Trophoblast cell (in vitro differentiated cells and primary cell): ENCODE results near the gene RC3H2.
"Not testable (repeated sequence)": the region's sequence is repeated elsewhere in the genome, so short reads cannot be mapped to it uniquely, and the experiment has no call there.

ENCODE experiments used
- DNase-seq, 2 donors: peaks; one replicate each; pipeline ENCODE4 v3.0.0-alpha.2; 2016
- H2AFZ ChIP-seq: 2 replicates; pipeline ENCODE4 v1.6.1; 2013; ENCODE audit warnings: low read length, moderate library complexity, mild to moderate bottlenecking; ENCODE audit not compliant: insufficient read depth, poor library complexity
- H2AK5ac ChIP-seq: 2 replicates; pipeline ENCODE4 v1.6.1; 2013; ENCODE audit warnings: mild to moderate bottlenecking, low read length
- H2BK120ac ChIP-seq: 2 replicates; pipeline ENCODE4 v1.6.1; 2013; ENCODE audit warnings: low read length, mild to moderate bottlenecking, moderate library complexity; ENCODE audit not compliant: insufficient read depth, poor library complexity
- H2BK12ac ChIP-seq: 2 replicates; pipeline ENCODE4 v1.6.1; 2013; ENCODE audit warnings: mild to moderate bottlenecking, low read length, moderate library complexity
- H2BK5ac ChIP-seq: 2 replicates; pipeline ENCODE4 v1.6.1; 2013; ENCODE audit warnings: low read length, low read depth, moderate library complexity, mild to moderate bottlenecking; ENCODE audit not compliant: poor library complexity
- H3K14ac ChIP-seq: 2 replicates; pipeline ENCODE4 v1.6.1; 2013; ENCODE audit warnings: mild to moderate bottlenecking, low read length
- H3K18ac ChIP-seq: 2 replicates; pipeline ENCODE4 v1.6.1; 2013; ENCODE audit warnings: mild to moderate bottlenecking, low read length
- H3K23ac ChIP-seq: 2 replicates; pipeline ENCODE4 v1.6.1; 2013; ENCODE audit warnings: low read length
- H3K27ac ChIP-seq: 2 replicates; pipeline ENCODE4 v1.5.1; 2013; ENCODE audit warnings: low read depth, mild to moderate bottlenecking, inconsistent platforms, low read length, moderate library complexity
- H3K27me3 ChIP-seq: 2 replicates; pipeline ENCODE4 v1.6.1; 2013; ENCODE audit warnings: inconsistent platforms, mild to moderate bottlenecking, low read length, moderate library complexity; ENCODE audit not compliant: insufficient read depth
- H3K36me3 ChIP-seq, 2 experiments: 1 replicate in 1 of 2; 2 replicates in 1 of 2; pipeline ENCODE4 v1.6.1; 2013; ENCODE audit warnings: low read length in 2 of 2, mild to moderate bottlenecking in 2 of 2, moderate library complexity in 1 of 2; ENCODE audit not compliant: insufficient read depth in 2 of 2, control insufficient read depth in 1 of 2
- H3K4ac ChIP-seq: 2 replicates; pipeline ENCODE4 v1.6.1; 2013; ENCODE audit warnings: low read depth, mild to moderate bottlenecking, low read length, moderate library complexity
- H3K4me1 ChIP-seq, 2 experiments: 1 replicate in 1 of 2; 2 replicates in 1 of 2; pipeline ENCODE4 v1.6.1; 2013; ENCODE audit warnings: low read length in 2 of 2, mild to moderate bottlenecking in 2 of 2, moderate library complexity in 1 of 2; ENCODE audit not compliant: insufficient read depth in 2 of 2, control insufficient read depth in 1 of 2
- H3K4me2 ChIP-seq: 2 replicates; pipeline ENCODE4 v1.6.1; 2013; ENCODE audit warnings: inconsistent platforms, mild to moderate bottlenecking, low read length, moderate library complexity
- H3K4me3 ChIP-seq: 2 replicates; pipeline ENCODE4 v1.5.1; 2013; ENCODE audit warnings: mild to moderate bottlenecking, low read depth, low read length, inconsistent platforms
- H3K79me1 ChIP-seq: one replicate; pipeline ENCODE4 v1.6.1; 2013; ENCODE audit warnings: low read length
- H3K79me2 ChIP-seq: 2 replicates; pipeline ENCODE4 v1.6.1; 2013; ENCODE audit warnings: low read length, mild to moderate bottlenecking; ENCODE audit not compliant: control insufficient read depth, insufficient read depth, poor library complexity
- H3K9ac ChIP-seq: 2 replicates; pipeline ENCODE4 v1.6.1; 2013; ENCODE audit warnings: mild to moderate bottlenecking, low read length
- H3K9me3 ChIP-seq: 2 replicates; pipeline ENCODE4 v1.6.1; 2013; ENCODE audit warnings: low read depth, mild to moderate bottlenecking, control low read depth, inconsistent platforms, low read length; ENCODE audit not compliant: insufficient read depth
- H4K12ac ChIP-seq: 2 replicates; pipeline ENCODE4 v1.6.1; 2013; ENCODE audit warnings: low read depth, mild to moderate bottlenecking, low read length, moderate library complexity
- H4K8ac ChIP-seq: 2 replicates; pipeline ENCODE4 v1.6.1; 2013; ENCODE audit warnings: low read depth, mild to moderate bottlenecking, low read length, moderate library complexity
- H4K91ac ChIP-seq: one replicate; pipeline ENCODE4 v1.6.1; 2013; ENCODE audit warnings: low read depth, mild to moderate bottlenecking, low read length, moderate library complexity
- WGBS: extraction: QIAGEN DNeasy Blood & Tissue Kit; methylation state at CpG from one replicate; pipeline ENCODE4 v1.1.7; 2013; ENCODE audit warnings: missing lambda C conversion rate; ENCODE audit not compliant: insufficient read length, insufficient coverage; ENCODE audit errors: extremely low coverage; 5-methylcytosine and 5-hydroxymethylcytosine counted together

RC3H2 gene

GRCh38 chr9:122879443-122879842, 25.7 kb downstream of the RC3H2 start:
- Histone ChIP-seq H3K9me3 (no peaks in the 10 kb centered on the region), H3K4me2 (no peak overlapping the region), H3K23ac (no peak overlapping the region), H2AK5ac (no peak overlapping the region), H4K8ac (no peak overlapping the region), H2AFZ (no peak overlapping the region), H3K79me1 (no peaks in the 10 kb centered on the region), H3K18ac (no peak overlapping the region), H3K27me3 (no peaks in the 10 kb centered on the region), H2BK12ac (no peak overlapping the region), H3K4me1 (no peaks in the 10 kb centered on the region), H4K12ac (no peak overlapping the region), H3K14ac (no peak overlapping the region), H3K4me3 (no peak overlapping the region), H4K91ac (no peak overlapping the region), H2BK120ac (no peak overlapping the region), H2BK5ac (no peak overlapping the region), H3K27ac (no peak overlapping the region), H3K9ac (no peak overlapping the region), H3K36me3 (peaks cover 35 to 51% of the 10 kb centered on the region in 2 experiments), H3K4ac (no peak overlapping the region), H3K79me2 (no peaks in the 10 kb centered on the region)
- WGBS, result no CpG with 5 or more reads among the region's 2 CpGs
- DNase-seq, result no peak

DNA sequence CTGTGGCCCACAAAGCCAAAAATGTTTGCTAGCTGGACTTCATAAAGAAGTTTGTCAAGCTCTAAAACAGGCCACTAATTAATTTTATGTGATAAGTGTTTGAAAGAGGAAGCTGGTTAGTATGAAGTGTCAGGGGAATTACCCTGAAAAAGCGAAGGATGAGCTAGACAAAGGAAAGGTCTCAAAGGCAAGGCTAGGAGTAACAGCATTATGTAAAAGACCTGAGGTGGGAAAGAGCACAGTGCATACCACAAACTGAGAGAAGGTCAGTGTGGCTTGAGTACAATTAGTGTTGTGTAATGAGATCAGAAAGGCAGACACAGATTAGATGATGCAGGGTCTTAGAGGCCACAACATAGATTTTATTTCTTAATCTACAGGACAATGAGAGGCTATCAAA, 29.6 kb downstream of the RC3H2 start:
- no peaks in the 10 kb centered on the region for H3K9me3 ChIP-seq
- H3K14ac ChIP-seq, result no peak overlapping the region
- H3K4me1 ChIP-seq, result no peaks in the 10 kb centered on the region
- no peak overlapping the region for H3K4ac ChIP-seq
- H2BK5ac ChIP-seq, result no peak overlapping the region
- H3K79me2 ChIP-seq, result no peaks in the 10 kb centered on the region
- no peak overlapping the region for H3K23ac ChIP-seq
- WGBS, result 100% methylated on average over 1 of the region's 1 CpG
- no peak overlapping the region for H2BK120ac ChIP-seq
- no peak overlapping the region for H3K18ac ChIP-seq
- H3K27ac ChIP-seq, result no peak overlapping the region
- no peak overlapping the region for H2AK5ac ChIP-seq
- no peak overlapping the region for H3K4me2 ChIP-seq
- H3K79me1 ChIP-seq, result no peaks in the 10 kb centered on the region
- H4K8ac ChIP-seq, result no peak overlapping the region
- no peak for DNase-seq
- no peak overlapping the region for H4K12ac ChIP-seq
- no peak overlapping the region for H3K9ac ChIP-seq
- H3K36me3 ChIP-seq, result peaks cover 30 to 44% of the 10 kb centered on the region in 2 experiments
- no peak overlapping the region for H3K4me3 ChIP-seq
- no peak overlapping the region for H2AFZ ChIP-seq
- H3K27me3 ChIP-seq, result no peaks in the 10 kb centered on the region
- no peak overlapping the region for H2BK12ac ChIP-seq
- H4K91ac ChIP-seq, result no peak overlapping the region

GRCh38 chr9:122867276-122867675, 37.9 kb downstream of the RC3H2 start:
- H3K79me1 ChIP-seq, H3K18ac ChIP-seq, H3K9ac ChIP-seq, H3K27ac ChIP-seq, H3K4me1 ChIP-seq, DNase-seq, H3K14ac ChIP-seq, H2BK12ac ChIP-seq, H3K4me3 ChIP-seq, H3K79me2 ChIP-seq, H4K91ac ChIP-seq, H3K4ac ChIP-seq, H2BK120ac ChIP-seq, H2AFZ ChIP-seq, H2BK5ac ChIP-seq, H4K8ac ChIP-seq, H3K23ac ChIP-seq, H4K12ac ChIP-seq, H3K27me3 ChIP-seq, H3K4me2 ChIP-seq, H2AK5ac ChIP-seq, H3K9me3 ChIP-seq: not testable (repeated sequence)
- peaks cover 9 to 14% of the 10 kb centered on the region in 2 experiments for H3K36me3 ChIP-seq
- no CpG with 5 or more reads among the region's 27 CpGs for WGBS

GRCh38 chr9:122866079-122866478, 39.1 kb downstream of the RC3H2 start:
- H3K9me3 ChIP-seq, result no peaks in the 10 kb centered on the region

More at GRCh38 chr9:122866079-122866478, 39.1 kb downstream of the RC3H2 start:
- Histone ChIP-seq H4K8ac (no peak overlapping the region), H3K18ac (no peak overlapping the region), H3K79me1 (no peaks in the 10 kb centered on the region), H4K12ac (no peak overlapping the region), H3K4me1 (no peaks in the 10 kb centered on the region), H3K27ac (no peak overlapping the region), H3K27me3 (no peaks in the 10 kb centered on the region), H3K4me2 (no peak overlapping the region), H2BK120ac (no peak overlapping the region), H3K36me3 (peaks cover 10 to 14% of the 10 kb centered on the region in 2 experiments), H3K23ac (no peak overlapping the region), H2BK5ac (no peak overlapping the region), H2BK12ac (no peak overlapping the region), H3K79me2 (no peaks in the 10 kb centered on the region), H3K4ac (no peak overlapping the region), H3K9ac (no peak overlapping the region), H3K14ac (no peak overlapping the region), H2AK5ac (no peak overlapping the region), H2AFZ (no peak overlapping the region), H3K4me3 (no peak overlapping the region), H4K91ac (no peak overlapping the region)
- no CpG with 5 or more reads among the region's 5 CpGs for WGBS
- DNase-seq, result no peak
